Measurements from ENCODE around the gene ARL4A. TPM values are rescaled to one million over a fixed set of nuclear protein-coding genes. Genes with fewer than 3 reads are reported as not detected.

Gene ARL4A
- total and polyA plus RNA-seq, 2 of the 13 experiments (the other 11 are each of a cell fraction or from before 2014, with no cell fraction given): 10.8 to 25.6 TPM

DNA sequence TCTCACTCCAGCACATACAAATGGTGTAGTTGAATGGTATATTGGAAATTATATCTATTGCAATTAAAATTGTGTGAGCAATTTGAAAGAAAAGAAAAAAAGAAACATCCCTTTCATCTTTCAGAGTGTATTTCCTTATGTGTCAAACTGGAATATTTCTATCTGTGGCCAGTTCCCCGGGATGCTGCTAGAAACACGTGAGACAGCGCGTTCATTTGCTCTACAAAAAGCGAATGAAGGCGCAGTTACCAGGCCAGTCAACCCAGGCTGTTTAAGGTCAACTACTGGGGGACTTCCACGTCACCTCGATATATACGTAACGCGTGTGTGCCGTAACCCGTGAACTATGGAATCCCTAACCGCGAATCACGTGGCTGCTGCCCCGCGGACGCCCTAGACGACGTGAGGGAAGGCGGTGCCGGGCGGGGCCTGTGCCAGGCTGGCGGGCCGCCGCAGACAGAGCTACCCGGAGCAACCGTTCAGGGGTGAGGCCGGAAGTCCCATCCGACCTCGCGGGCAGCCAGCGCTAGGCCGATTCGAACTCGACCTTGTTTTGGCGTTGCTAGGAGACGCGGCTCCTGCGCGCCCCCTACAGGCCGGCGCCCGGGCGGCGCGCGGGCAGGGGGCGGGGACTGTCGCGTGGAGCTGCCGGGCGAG lies 1.1 kb upstream of the ARL4A start (continued):
- TF ChIP-seq, protein P1, sequence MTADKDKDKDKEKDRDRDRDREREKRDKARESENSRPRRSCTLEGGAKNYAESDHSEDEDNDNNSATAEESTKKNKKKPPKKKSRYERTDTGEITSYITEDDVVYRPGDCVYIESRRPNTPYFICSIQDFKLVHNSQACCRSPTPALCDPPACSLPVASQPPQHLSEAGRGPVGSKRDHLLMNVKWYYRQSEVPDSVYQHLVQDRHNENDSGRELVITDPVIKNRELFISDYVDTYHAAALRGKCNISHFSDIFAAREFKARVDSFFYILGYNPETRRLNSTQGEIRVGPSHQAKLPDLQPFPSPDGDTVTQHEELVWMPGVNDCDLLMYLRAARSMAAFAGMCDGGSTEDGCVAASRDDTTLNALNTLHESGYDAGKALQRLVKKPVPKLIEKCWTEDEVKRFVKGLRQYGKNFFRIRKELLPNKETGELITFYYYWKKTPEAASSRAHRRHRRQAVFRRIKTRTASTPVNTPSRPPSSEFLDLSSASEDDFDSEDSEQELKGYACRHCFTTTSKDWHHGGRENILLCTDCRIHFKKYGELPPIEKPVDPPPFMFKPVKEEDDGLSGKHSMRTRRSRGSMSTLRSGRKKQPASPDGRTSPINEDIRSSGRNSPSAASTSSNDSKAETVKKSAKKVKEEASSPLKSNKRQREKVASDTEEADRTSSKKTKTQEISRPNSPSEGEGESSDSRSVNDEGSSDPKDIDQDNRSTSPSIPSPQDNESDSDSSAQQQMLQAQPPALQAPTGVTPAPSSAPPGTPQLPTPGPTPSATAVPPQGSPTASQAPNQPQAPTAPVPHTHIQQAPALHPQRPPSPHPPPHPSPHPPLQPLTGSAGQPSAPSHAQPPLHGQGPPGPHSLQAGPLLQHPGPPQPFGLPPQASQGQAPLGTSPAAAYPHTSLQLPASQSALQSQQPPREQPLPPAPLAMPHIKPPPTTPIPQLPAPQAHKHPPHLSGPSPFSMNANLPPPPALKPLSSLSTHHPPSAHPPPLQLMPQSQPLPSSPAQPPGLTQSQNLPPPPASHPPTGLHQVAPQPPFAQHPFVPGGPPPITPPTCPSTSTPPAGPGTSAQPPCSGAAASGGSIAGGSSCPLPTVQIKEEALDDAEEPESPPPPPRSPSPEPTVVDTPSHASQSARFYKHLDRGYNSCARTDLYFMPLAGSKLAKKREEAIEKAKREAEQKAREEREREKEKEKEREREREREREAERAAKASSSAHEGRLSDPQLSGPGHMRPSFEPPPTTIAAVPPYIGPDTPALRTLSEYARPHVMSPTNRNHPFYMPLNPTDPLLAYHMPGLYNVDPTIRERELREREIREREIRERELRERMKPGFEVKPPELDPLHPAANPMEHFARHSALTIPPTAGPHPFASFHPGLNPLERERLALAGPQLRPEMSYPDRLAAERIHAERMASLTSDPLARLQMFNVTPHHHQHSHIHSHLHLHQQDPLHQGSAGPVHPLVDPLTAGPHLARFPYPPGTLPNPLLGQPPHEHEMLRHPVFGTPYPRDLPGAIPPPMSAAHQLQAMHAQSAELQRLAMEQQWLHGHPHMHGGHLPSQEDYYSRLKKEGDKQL (CRISPR knock-in tag; IDR thresholded peaks at IDR 0.05; ENCODE audit: low read depth): no peak
- TF ChIP-seq KDM1A (CRISPR knock-in tag; IDR thresholded peaks at IDR 0.05) (no peak), HDAC2 (CRISPR knock-in tag; IDR thresholded peaks at IDR 0.05) (peak; percentile 64; the same call in 1 of the 2 replicates), TOPORS (CRISPR knock-in tag; IDR thresholded peaks at IDR 0.05) (no peak), ZNF460 (CRISPR knock-in tag; IDR thresholded peaks at IDR 0.05; ENCODE audit: borderline replicate concordance) (no peak), ZNF251 (CRISPR knock-in tag; IDR thresholded peaks at IDR 0.05) (no peak), POLR2AphosphoS2 (IDR thresholded peaks at IDR 0.05; ENCODE audit: low read depth, low read length) (no peak), ZMYM2 (CRISPR knock-in tag; IDR thresholded peaks at IDR 0.05) (peak; percentile 89), RCOR2 (CRISPR knock-in tag; IDR thresholded peaks at IDR 0.05) (no peak)
- TF ChIP-seq, protein P2, sequence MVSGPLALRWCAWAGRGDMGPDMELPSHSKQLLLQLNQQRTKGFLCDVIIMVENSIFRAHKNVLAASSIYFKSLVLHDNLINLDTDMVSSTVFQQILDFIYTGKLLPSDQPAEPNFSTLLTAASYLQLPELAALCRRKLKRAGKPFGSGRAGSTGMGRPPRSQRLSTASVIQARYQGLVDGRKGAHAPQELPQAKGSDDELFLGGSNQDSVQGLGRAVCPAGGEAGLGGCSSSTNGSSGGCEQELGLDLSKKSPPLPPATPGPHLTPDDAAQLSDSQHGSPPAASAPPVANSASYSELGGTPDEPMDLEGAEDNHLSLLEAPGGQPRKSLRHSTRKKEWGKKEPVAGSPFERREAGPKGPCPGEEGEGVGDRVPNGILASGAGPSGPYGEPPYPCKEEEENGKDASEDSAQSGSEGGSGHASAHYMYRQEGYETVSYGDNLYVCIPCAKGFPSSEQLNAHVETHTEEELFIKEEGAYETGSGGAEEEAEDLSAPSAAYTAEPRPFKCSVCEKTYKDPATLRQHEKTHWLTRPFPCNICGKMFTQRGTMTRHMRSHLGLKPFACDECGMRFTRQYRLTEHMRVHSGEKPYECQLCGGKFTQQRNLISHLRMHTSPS (CRISPR knock-in tag; IDR thresholded peaks at IDR 0.05; ENCODE audit: low read depth): peak; percentile 47; the same call in 1 of the 2 replicates
- TF ChIP-seq, protein P3, sequence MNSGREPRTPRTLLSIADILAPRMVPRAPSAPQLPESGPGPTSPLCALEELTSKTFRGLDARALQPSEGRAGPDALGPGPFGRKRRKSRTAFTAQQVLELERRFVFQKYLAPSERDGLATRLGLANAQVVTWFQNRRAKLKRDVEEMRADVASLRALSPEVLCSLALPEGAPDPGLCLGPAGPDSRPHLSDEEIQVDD (CRISPR knock-in tag; IDR thresholded peaks at IDR 0.05; ENCODE audit: borderline replicate concordance): no peak
- TF ChIP-seq, protein P4, sequence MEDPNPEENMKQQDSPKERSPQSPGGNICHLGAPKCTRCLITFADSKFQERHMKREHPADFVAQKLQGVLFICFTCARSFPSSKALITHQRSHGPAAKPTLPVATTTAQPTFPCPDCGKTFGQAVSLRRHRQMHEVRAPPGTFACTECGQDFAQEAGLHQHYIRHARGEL (CRISPR knock-in tag; IDR thresholded peaks at IDR 0.05): no peak
- TF ChIP-seq, protein P5, sequence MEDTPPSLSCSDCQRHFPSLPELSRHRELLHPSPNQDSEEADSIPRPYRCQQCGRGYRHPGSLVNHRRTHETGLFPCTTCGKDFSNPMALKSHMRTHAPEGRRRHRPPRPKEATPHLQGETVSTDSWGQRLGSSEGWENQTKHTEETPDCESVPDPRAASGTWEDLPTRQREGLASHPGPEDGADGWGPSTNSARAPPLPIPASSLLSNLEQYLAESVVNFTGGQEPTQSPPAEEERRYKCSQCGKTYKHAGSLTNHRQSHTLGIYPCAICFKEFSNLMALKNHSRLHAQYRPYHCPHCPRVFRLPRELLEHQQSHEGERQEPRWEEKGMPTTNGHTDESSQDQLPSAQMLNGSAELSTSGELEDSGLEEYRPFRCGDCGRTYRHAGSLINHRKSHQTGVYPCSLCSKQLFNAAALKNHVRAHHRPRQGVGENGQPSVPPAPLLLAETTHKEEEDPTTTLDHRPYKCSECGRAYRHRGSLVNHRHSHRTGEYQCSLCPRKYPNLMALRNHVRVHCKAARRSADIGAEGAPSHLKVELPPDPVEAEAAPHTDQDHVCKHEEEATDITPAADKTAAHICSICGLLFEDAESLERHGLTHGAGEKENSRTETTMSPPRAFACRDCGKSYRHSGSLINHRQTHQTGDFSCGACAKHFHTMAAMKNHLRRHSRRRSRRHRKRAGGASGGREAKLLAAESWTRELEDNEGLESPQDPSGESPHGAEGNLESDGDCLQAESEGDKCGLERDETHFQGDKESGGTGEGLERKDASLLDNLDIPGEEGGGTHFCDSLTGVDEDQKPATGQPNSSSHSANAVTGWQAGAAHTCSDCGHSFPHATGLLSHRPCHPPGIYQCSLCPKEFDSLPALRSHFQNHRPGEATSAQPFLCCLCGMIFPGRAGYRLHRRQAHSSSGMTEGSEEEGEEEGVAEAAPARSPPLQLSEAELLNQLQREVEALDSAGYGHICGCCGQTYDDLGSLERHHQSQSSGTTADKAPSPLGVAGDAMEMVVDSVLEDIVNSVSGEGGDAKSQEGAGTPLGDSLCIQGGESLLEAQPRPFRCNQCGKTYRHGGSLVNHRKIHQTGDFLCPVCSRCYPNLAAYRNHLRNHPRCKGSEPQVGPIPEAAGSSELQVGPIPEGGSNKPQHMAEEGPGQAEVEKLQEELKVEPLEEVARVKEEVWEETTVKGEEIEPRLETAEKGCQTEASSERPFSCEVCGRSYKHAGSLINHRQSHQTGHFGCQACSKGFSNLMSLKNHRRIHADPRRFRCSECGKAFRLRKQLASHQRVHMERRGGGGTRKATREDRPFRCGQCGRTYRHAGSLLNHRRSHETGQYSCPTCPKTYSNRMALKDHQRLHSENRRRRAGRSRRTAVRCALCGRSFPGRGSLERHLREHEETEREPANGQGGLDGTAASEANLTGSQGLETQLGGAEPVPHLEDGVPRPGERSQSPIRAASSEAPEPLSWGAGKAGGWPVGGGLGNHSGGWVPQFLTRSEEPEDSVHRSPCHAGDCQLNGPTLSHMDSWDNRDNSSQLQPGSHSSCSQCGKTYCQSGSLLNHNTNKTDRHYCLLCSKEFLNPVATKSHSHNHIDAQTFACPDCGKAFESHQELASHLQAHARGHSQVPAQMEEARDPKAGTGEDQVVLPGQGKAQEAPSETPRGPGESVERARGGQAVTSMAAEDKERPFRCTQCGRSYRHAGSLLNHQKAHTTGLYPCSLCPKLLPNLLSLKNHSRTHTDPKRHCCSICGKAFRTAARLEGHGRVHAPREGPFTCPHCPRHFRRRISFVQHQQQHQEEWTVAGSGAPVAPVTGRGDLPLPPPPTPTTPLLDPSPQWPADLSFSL (CRISPR knock-in tag; IDR thresholded peaks at IDR 0.05): no peak

All from HepG2 (cell line).